ENCODE data around the gene PLIN1.
"Not testable (repeated sequence)": the region's sequence is repeated elsewhere in the genome, so short reads cannot be mapped to it uniquely, and the experiment has no call there.

The PLIN1 gene, protein sequence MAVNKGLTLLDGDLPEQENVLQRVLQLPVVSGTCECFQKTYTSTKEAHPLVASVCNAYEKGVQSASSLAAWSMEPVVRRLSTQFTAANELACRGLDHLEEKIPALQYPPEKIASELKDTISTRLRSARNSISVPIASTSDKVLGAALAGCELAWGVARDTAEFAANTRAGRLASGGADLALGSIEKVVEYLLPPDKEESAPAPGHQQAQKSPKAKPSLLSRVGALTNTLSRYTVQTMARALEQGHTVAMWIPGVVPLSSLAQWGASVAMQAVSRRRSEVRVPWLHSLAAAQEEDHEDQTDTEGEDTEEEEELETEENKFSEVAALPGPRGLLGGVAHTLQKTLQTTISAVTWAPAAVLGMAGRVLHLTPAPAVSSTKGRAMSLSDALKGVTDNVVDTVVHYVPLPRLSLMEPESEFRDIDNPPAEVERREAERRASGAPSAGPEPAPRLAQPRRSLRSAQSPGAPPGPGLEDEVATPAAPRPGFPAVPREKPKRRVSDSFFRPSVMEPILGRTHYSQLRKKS

DNA sequence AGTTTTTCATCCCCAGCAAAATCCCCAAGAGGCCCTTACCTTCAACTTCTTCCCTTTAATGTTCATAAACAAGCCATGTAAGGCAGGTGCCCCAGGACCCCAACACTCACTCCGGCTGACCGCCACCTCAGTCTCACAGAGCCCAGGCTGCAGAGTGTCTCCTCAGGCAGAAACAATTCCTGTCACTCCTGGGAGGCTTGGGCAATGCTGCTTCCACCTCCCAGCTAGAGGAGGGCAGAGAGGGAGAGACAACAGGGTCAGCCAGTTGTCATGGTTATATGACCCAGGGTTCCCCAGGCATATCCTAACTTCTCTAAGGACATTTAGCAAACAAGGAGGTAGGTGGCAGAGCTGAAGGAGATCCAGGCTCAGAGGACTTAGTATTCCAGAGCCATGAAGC lies at the start of gene PLIN1:
PLIN1 (minus strand) TSS at position 156 of the 400 bp plus-strand sequence. CDS start 1,878 bp downstream, outside the sequence.
- DNase-seq: no peak

DNA sequence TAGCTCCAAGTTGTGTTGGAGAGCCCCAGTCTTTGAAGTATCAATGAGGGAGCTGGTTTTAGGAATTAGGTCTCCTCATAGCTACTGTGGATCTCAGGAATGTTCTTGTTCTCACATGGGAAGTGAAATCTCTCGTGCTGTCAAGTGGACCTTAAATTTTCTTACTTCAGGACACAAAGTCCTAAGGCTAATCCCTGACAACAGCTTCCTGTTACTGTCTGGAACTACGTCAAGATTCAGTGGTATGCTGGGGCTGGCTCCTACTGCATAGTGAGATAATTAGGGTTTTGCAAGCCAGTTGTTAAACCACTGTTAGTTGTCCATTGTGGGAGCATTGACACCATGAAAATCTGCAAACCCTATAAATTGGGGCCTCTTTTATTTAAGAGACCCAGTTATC lies 49.1 kb upstream of the PLIN1 start:
- DNase-seq: no peak

DNA sequence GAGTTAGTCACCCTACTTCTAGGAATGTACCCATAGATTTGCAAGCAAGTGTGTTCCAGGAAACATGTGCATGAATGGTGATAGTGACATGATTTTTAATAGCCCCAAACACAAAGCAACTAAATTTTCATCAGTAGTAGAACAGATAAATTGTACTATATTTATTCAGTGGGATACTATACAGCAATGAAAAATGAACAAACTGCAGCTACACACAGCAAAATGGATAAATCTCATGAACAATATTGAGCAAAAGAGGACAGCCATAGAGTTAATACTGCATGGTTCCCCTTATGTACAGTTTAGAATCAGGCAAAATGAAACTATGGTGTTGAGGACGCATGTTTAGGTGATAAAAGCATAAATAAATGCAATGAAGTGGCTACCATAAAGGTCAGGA lies 45.9 kb upstream of the PLIN1 start:
- DNase-seq: no peak

DNA sequence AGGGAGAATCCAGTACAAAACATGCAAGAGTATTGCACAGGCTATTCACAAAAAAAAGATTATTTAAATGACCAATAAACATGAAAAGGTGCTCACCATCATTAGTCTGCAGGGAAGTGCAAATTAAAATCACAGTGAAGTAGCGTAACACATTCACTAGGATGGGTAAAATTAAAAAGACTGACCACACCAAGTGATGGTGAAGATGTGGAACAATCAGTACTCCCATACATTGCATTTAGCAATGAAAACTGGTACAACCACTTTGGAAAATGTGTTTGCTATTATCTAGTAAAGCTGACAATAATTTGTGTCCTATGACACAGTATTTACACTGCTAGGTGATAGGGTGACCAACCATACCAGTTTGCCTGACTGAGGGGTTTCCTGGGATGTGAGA lies 45.5 kb upstream of the PLIN1 start:
- no peak for DNase-seq

DNA sequence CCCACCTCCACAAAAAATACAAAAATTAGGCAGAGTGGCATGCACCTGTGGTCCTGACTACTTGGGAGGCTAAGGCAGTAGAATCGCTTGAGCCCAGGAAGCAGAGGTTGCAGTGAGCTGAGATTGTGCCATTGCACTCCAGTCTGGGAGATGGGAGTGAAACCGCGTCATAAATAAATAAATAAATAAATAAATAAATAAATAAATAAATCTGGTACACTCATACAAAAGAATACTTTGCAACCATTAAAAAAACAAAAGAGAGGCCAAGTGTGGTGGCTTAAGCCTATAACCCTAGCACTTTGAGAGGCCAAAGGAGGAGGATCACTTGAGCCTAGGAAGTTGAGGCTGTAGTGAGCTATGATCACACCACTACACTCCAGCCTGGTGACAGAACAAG lies 43.9 kb upstream of the PLIN1 start:
- DNase-seq: no peak

DNA sequence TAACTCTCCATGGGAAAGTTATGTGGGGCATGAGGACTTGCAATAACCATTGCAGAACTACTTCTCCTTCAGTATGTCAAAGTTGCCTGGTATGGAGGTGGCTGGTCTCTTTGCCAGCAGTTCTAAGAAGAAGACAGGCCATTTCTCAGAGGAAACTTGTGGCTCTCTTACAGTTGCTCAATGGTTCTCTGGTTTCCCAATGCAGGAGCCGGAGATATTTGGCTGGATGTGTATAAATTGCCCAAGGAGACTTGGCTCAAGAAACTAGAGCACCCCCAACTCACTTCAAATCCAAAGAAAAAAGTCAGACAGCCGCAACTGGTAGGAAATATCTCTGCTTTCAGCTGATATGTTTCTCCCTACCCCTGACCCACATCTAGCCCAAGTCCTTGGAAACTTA lies 35.6 kb upstream of the PLIN1 start:
- peak; percentile 58 to 66 for DNase-seq

DNA sequence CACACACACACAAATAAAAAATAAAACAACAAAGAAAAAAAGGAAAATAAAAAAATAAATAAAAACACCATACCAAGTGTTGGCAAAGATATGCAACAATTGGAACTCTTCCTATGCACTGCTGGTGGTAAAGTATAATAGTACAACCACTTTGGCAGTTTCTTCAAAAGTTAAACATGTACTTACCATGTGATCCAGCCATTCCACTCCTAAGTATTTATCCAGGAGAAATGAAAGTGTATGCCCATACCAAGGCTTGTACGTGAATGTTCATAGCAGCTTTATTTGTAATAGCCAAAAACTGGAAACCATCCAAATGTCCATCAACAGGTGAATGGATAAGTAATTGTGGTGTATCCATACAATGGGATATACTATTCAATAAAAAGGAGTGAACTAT lies 28.4 kb upstream of the PLIN1 start:
- no peak for DNase-seq

DNA sequence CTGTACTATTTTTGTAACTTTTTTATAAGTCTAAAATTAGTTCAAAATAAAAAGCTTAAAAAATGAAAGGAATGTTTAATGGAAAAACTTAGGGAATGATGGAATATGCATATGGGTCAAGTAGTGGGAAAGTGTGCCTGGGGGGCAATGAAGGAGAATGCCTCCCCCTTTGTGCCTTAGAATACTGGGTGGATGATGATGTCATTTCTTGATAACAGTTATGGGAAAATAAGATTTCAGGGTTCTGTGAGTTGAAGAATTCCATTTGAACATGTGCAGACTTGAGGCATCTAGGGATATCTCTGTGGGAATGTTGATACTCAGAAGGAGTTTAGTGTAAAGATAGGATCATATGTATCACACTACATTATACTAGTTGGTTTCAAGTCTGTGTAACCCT lies 25.2 kb upstream of the PLIN1 start:
- no peak for DNase-seq

DNA sequence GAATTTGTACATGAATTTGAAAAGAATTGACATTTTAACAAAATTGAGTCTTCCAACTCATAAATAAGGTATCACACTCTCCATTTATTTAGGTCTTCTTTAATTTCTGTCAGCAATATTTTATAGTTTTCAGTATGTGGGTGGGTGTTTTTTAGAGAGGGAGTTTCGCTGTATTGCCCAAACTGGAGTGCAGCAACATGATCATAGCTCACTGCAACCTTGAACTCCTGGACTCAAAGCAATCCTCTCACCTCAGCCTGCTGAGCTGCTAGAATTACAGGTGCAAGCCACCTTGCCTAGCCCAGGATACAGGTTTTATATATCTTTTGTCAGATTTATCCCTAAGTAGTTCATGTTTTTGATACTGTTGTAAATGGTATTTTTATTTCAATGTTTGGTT lies 16.0 kb upstream of the PLIN1 start:
- DNase-seq: no peak

DNA sequence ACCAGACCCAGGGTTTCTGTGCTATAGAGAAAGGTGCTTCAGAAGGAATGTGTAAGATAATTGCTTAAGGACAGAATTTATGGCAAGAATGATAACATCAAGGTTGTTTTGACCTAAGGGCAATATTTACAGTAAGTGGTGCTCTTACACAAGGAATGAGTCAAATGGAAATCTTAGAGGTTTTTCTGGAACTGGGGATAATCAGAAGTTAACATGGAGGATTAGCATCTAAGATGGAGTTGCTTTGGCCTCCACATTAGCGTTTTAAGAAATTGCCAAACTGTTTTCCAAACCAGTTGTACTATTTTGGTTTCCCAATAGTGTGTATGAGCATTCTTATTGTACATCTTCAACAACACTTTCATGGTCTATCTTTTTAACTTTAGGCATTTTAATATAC lies 14.5 kb upstream of the PLIN1 start:
- DNase-seq: no peak

DNA sequence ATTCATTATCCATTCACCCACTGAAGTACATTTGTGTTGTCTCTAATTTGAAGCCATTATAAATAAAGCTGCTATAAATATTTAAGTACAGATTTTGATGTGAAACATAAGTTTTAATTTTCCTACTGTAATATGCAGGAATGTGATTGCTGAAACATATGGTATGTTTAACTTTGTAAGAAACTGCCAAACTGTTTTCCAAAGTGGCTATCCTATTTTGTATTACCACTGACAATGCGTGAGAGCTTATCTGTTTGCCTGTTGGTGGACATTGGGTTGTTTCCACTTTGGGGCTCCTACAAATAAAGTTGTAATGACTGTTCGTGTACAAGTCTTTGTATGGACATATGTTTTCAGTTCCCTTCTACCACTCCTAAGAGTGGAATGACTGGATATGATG lies 13.9 kb upstream of the PLIN1 start:
- no peak for DNase-seq

DNA sequence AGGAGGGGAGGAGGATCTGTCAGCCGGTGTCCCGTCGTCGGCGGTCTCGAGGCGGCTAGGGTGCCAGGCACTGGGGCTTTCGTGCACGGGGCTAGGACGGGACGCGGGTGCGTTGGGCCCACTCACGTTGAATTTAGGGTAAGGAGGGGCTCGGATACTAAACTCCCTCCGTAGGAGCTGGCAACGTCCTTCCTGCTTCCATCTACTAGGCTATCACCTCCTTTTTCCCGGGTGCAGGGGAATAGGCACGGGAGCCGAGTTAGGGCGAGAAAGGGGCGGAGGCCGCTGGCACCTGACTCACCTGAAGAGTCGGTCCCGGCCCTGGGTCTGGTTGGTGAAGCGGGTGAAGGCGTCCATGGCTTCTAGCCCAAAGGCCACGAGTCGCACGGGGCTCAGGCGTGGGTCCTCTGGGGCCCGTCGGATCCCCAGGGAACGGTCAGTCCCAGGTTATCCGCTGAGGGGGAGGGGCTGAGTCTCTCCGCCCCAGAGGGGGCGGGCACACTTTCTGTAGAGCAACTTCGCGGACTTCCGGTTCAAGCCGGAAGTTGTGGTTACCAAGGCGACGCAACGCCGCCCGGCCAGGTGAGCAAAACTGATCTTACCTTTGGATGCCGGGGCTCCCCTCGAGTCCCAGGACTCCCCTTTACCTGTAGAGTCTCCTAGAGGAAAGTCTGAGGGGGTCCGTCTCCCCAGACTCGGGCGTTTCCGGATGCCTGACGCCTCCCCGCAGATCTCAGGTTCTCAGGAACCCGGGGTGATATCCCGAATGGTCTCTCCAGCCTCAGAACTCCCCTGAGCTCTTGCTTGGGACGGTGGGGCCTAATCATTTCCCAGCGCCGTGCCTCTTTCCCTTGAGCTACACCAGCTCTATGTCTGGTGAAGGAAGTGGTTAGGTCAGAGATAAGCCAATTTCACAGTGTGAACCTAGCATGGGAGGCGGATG lies 11.4 kb upstream of the PLIN1 start, which contains the start of the genes PEX11A and WDR93:
PEX11A (minus strand) TSS at position 479 of the 943 bp plus-strand sequence; CDS start at position 357, 122 bp downstream.
WDR93 (plus strand) TSS at position 536 of the 943 bp plus-strand sequence. CDS start 10,936 bp downstream, outside the sequence.
- peak; percentile 56 to 73 for DNase-seq

DNA sequence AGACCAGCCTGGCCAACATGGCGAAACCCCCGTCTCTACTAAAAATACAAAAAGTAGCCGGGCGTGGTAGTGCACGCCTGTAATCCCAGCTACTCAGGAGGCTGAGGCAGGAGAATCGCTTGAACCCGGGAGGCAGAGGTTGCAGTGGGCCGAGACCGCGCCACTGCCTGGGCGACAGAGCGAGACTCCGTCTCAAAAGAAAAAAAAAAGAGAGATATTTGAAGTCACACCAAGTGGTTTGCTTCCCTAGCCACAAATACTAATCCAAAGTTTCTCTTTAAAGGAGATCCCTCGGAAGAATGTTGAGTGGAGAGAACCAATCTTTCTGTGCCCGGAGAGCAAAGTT lies 10.7 kb upstream of the PLIN1 start:
- DNase-seq: not testable (repeated sequence)

DNA sequence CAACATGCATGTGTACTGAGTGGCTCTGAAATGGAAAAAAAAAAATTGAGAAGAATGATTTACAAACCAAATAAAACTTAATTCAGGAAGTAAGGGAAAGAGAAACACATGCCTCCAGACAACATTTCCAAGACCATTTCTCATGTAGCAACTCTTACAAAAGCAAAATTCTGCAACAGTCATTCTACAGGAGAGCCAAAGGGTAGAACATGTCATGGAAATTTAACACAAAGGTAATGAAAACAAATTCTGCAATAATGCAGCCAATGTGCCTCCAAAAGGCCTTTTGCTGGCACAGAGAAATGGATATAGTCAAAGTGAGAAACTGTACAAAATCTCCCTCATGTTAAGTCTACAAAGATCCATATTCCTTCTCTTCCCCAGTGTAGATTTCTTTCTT lies 7.4 kb upstream of the PLIN1 start:
- no peak for DNase-seq

DNA sequence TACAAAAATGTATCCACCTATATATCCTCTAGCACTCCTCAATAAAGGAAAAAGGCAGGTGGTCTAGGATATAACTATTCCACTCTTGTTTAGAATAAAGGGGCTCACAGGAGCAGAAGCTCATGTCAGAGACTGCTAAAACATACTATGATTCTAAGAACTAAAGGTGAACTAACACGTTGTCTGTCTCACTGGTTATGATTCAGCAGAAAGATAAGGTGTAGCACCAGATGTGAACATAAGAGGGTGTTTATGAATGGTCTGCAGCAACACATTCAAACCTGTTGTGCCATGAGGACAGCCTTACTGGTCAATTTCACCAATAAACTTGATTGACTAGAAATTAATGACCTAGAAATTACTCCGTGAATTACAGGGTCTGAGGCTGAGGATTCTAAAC lies 6.8 kb upstream of the PLIN1 start:
- no peak for DNase-seq

DNA sequence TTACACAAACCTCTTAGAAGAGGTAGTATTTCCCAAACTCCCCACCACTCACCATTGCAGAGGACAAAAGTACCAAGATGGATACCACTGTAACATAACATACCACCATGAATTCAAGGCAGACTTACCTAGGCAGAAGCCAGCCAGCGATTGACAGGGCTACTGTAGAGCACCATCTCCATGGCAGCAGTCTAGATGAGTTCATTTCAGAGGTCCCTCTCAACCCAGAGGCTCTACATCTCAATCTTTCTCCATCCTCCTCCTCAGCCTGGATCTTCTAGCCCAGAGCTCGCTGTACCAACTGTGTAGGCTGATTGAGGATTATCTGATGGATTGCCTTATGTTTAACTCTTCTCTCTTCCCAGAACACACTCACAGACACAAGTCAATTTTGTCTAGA lies 2.0 kb upstream of the PLIN1 start:
- DNase-seq: no peak

DNA sequence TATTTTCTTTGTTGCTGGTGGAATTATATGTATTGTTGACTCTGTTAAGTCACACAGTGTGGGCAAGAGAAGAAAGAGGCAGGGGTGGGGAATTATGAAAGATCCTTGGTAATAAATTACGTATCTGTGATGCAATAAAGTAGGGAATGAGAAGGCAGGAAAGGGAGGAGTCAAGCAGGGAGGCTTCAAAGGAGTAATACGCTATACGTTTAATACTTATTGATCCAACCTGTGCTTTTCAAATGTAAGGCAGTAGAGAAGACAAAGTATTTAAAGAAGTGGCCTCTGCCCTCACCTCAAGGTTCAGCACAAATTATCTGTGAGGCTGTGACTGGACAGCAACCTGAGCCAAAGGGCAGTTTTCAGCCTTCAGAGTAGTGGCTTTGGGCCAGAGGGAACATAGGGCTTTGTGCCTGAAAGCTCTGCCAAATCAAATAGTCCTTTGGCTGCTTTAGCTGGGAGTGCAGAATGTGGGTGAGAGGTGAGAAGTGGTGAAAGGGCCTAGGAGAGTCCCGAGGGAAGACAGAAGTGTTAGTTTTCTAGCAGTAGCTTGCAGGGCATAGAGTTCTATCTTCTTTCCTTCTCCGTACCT lies 1.2 kb upstream of the PLIN1 start:
- DNase-seq: no peak

DNA sequence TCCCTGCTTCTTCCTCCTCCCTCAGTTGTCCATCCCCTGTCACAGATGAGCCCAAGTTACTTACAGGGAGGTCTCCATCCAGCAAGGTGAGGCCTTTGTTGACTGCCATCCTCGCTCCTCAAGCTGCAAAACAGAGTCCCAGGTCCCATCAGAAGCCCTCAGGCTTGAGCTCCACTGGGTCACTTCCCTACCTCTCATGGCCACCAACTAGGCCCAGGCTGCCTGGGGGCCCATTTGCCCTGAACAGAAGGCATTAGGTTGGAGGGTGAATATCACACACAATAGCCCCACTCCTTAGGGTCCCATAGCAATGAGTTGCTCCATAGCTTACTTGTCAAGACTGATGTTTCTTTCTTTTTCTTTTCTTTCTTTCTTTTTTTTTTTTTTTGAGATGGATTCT lies 1.8 kb downstream of the PLIN1 start:
- no peak for DNase-seq

DNA sequence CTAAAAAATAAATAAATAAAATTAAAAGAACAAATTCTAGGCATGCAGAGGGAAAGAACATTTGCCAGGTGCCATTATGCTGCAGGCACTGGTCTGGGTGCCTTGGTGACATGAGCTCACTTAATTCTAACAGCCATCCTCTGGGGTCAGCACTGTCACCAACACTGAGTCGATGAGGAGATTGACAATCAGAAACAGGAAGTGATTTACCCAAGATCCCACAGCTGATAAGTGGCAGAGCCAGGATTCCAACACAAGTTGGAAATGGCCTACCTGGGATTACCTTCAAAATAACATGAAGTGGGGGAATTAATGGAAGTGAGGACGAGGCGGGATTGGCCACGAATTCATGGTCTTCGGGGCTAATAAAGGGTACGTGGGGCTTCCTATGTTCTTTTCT lies 3.6 kb downstream of the PLIN1 start:
- no peak for DNase-seq

DNA sequence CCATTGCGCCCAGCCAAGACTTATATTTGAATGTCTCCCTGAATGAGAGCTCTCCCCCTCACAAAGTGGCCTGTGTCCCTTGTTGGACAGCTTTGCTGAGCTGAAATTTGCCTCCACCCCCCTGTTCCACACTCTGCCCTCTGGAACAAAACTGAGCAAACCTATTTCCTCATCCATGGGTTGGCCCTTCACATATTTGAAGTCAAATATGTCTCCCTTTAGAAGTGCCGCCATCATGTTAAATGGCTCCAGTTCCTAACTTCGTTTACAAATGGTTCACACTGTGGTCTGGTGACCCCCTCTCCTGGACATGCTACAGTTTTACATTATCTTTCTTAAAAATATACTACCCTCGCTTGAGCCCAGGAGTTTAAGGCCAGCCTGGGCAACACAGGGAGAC lies 4.6 kb downstream of the PLIN1 start:
- no peak for DNase-seq

DNA sequence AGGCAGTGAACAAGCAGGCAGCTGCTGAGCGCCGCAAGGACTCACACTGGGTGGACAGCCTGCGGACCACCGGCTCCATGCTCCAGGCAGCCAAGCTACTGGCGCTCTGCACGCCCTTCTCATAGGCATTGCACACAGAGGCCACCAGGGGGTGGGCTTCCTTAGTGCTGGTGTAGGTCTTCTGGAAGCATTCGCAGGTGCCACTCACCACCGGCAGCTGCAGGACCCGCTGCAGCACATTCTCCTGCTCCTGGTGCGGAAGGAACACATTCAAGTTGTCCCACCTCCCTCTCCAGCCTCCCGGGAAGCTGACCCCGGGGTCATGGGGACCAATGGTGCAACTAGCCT lies 6.0 kb downstream of the PLIN1 start:
- DNase-seq: peak in 1 of 2 experiments; percentile 3

DNA sequence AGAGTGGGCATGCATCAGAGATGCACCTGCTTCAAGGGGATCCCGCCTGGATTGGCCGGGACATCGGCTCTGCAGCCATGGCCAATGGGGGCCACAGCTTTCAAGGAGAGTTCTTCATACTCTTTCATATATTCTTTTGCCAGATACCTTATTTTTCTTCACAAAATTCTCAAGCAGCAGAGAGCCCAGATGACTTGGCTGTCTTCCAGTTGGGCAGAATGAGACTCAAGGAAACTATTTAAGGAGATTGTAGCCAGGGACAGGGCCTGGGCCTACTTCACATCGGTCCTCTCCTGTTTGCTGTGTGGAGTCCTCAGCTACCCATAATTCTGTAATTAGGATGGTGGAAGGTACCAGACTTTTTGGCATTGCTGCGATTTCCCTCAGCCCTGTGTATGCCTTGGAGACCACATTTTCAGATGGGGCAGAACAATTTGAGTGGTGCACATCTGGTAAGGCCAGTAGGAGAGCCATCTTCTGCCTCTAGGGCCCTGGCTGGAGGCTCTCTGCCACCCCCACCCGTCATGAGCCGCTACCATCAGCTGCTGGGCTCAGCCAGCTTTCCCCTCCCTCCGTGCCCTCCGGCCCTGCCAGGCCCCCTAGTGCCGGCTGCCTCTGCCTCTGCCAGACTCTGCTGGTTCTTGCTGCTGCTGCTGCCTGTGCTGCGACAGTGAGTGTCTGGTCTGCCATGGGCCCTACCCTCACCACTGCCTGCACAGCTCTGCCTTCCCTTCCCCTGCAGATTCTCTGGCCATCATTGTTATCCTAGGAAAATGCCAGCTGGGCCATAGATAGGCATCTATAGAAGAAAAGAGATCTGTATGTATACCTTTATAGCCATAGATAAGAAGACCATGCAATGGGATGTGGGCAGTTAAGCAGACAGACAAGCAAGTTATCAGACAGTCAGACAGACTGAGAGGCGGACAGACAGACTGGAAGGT lies 6.7 kb downstream of the PLIN1 start:
- DNase-seq: no peak

Data from AML-193 (cell line).